Measurements from ENCODE around the gene TNNC1. TPM values are rescaled to one million over a fixed set of nuclear protein-coding genes. Genes with fewer than 3 reads are reported as not detected.

TNNC1 gene
- total RNA-seq, 1 experiment from 2014 or later = 26.5 TPM

- peaks cover 35% of the 10 kb centered on the region for H3K27me3 Mint-ChIP-seq (ENCODE audit: unreplicated experiment)
- TF ChIP-seq, protein P1, sequence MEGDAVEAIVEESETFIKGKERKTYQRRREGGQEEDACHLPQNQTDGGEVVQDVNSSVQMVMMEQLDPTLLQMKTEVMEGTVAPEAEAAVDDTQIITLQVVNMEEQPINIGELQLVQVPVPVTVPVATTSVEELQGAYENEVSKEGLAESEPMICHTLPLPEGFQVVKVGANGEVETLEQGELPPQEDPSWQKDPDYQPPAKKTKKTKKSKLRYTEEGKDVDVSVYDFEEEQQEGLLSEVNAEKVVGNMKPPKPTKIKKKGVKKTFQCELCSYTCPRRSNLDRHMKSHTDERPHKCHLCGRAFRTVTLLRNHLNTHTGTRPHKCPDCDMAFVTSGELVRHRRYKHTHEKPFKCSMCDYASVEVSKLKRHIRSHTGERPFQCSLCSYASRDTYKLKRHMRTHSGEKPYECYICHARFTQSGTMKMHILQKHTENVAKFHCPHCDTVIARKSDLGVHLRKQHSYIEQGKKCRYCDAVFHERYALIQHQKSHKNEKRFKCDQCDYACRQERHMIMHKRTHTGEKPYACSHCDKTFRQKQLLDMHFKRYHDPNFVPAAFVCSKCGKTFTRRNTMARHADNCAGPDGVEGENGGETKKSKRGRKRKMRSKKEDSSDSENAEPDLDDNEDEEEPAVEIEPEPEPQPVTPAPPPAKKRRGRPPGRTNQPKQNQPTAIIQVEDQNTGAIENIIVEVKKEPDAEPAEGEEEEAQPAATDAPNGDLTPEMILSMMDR (IDR thresholded peaks at IDR 0.05; ENCODE audit: unreplicated experiment) = no peak
- H3K27ac Mint-ChIP-seq (ENCODE audit: unreplicated experiment) = no peak overlapping the region
- no peak overlapping the region for H3K4me3 Mint-ChIP-seq (ENCODE audit: low read depth, unreplicated experiment)
- no peaks in the 10 kb centered on the region for H3K9me3 Mint-ChIP-seq (ENCODE audit: low read depth, unreplicated experiment)
- no peaks in the 10 kb centered on the region for H3K4me1 Mint-ChIP-seq (ENCODE audit: low read depth, unreplicated experiment)
- DNase-seq = no peak
- no TSS peak for BruUV-seq (replicated peaks)
- CTCF ChIA-PET = no interaction called here
- H3K36me3 Mint-ChIP-seq (ENCODE audit: insufficient read depth, unreplicated experiment) = no peaks in the 10 kb centered on the region
- intact Hi-C loops (cut with micrococcal nuclease; ENCODE audit: unreplicated experiment) = no loop called here
Measured at GRCh38 chr3:52437326-52438103, 16.3 kb downstream of the TNNC1 start.

DNA sequence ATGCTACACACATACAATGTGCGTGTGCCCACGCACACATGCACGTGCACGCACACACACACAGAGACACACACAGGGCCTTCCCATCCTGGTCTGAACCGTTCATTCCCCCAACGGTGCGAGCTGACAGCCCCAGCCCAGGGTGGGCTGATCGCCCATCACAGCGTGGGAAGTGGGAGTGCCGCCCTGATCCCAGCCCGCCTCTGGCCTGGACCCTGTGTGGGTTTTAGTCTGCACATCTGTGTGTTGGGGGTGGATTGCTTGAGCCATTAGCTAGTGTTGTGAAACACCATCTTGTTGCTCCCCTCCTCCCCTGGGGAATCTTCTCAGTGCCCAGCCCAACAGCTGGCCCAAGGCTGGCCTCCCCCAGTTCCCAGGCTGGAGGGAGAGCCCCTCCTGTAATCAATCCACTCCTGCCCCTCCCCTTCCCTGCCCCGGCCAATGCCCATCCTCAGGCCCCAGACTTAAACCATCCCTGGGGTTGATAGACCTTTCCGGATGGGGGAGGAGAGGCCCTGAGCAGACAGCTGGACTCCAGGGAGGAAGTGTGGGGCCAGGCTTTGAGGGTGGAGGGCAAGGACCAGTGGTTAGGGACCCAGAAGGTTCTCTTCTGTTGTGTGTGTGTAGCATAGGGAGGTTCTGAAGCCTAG lies 17.2 kb downstream of the TNNC1 start:
- DNase-seq = no peak
- TF ChIP-seq, protein P1 (IDR thresholded peaks at IDR 0.05; ENCODE audit: unreplicated experiment) = no peak
- Mint-ChIP-seq H3K27me3 (ENCODE audit: unreplicated experiment) (peaks cover 44% of the 10 kb centered on the region), H3K4me3 (ENCODE audit: low read depth, unreplicated experiment) (no peak overlapping the region), H3K9me3 (ENCODE audit: low read depth, unreplicated experiment) (no peaks in the 10 kb centered on the region), H3K36me3 (ENCODE audit: insufficient read depth, unreplicated experiment) (no peaks in the 10 kb centered on the region), H3K4me1 (ENCODE audit: low read depth, unreplicated experiment) (no peaks in the 10 kb centered on the region), H3K27ac (ENCODE audit: unreplicated experiment) (no peak overlapping the region)
- intact Hi-C loops (cut with micrococcal nuclease; ENCODE audit: unreplicated experiment) = no loop called here
- BruUV-seq (replicated peaks) = no TSS peak
- CTCF ChIA-PET = no interaction called here

- Mint-ChIP-seq H3K36me3 (ENCODE audit: insufficient read depth, unreplicated experiment) (no peaks in the 10 kb centered on the region), H3K9me3 (ENCODE audit: low read depth, unreplicated experiment) (no peaks in the 10 kb centered on the region), H3K4me1 (ENCODE audit: low read depth, unreplicated experiment) (no peaks in the 10 kb centered on the region), H3K27ac (ENCODE audit: unreplicated experiment) (no peak overlapping the region), H3K4me3 (ENCODE audit: low read depth, unreplicated experiment) (no peak overlapping the region), H3K27me3 (ENCODE audit: unreplicated experiment) (peaks cover 47% of the 10 kb centered on the region)
- TF ChIP-seq, protein P1 (IDR thresholded peaks at IDR 0.05; ENCODE audit: unreplicated experiment) = no peak
- no TSS peak for BruUV-seq (replicated peaks)
- CTCF ChIA-PET = interaction anchor here (1.1 kb wide), 1 partner anchor 13 kb away, joined by 3 read pairs; no protein-coding TSS in a partner anchor
- DNase-seq = no peak
- intact Hi-C loops (cut with micrococcal nuclease; ENCODE audit: unreplicated experiment) = no loop called here
Measured at GRCh38 chr3:52435246-52436101, 18.4 kb downstream of the TNNC1 start.

DNA sequence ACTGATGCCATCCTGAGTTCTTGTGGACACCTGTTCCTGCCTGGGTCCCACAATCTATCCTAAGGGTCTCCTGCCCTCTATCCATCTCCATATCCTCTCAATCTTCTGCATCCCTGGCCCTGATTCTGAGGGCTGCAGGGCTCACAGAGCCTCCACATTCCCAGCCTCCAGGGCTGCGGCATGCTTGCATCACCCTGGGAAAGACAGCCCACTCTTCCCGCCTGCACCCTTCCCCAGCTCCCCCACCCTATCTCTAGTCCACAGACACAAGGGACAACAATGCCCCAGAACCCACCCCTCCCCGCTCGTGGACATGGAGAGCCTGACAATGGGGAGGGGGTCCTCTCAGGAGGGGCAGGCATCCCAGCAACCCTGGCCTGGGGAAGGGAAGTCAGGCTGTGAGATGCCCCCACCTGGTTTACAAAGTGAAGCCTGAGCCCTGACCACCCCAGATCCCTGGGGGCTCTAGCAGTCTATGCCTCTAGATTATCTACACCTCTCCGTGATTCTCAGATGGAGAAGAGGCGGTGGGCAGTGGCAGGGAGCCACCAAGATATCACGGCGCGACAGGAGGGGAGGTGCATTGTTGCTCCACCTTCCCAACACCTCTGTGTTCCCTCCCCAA lies 19.2 kb downstream of the TNNC1 start:
- Mint-ChIP-seq H3K27ac (ENCODE audit: unreplicated experiment) (no peak overlapping the region), H3K4me3 (ENCODE audit: low read depth, unreplicated experiment) (no peak overlapping the region), H3K36me3 (ENCODE audit: insufficient read depth, unreplicated experiment) (no peaks in the 10 kb centered on the region), H3K4me1 (ENCODE audit: low read depth, unreplicated experiment) (no peaks in the 10 kb centered on the region), H3K27me3 (ENCODE audit: unreplicated experiment) (peaks cover 47% of the 10 kb centered on the region), H3K9me3 (ENCODE audit: low read depth, unreplicated experiment) (no peaks in the 10 kb centered on the region)
- TF ChIP-seq, protein P1 (IDR thresholded peaks at IDR 0.05; ENCODE audit: unreplicated experiment) = no peak
- intact Hi-C loops (cut with micrococcal nuclease; ENCODE audit: unreplicated experiment) = no loop called here
- CTCF ChIA-PET = no interaction called here
- no peak for DNase-seq
- BruUV-seq (replicated peaks) = no TSS peak
